Kidney (tissue), 14 donors: ENCODE results near the gene ARHGEF12. TPM values are rescaled to one million over a fixed set of nuclear protein-coding genes. Genes with fewer than 3 reads are reported as not detected.

ENCODE experiments used
- DNase-seq, 5 donors: peaks; one replicate each; pipeline ENCODE4 v3.0.0-alpha.2; 2013 to 2020
- FAIRE-seq: peaks from 2 replicates; lab custom pipeline; 2012; peaks lifted over from hg19 to GRCh38; lab: Jason Lieb, UNC
- H3K27ac ChIP-seq, 2 donors: one replicate each; pipeline ENCODE4 v1.7.0; 2013; ENCODE audit warnings: low read depth in 2 of 2, low read length in 2 of 2, inconsistent platforms in 1 of 2
- H3K27me3 ChIP-seq: one replicate; pipeline ENCODE4 v1.7.1; 2013; ENCODE audit warnings: low read length, inconsistent platforms; ENCODE audit not compliant: control insufficient read depth, insufficient read depth
- H3K36me3 ChIP-seq, 3 donors: one replicate each; pipeline versions ENCODE4 v1.7.0 to v1.7.1; 2013; ENCODE audit warnings: low read length in 3 of 3, control low read depth in 1 of 3, inconsistent platforms in 1 of 3; ENCODE audit not compliant: insufficient read depth in 3 of 3, control insufficient read depth in 2 of 3
- H3K4me1 ChIP-seq, 3 donors: one replicate each; pipeline versions ENCODE4 v1.7.0 to v1.7.1; 2013; ENCODE audit warnings: low read length in 3 of 3, inconsistent platforms in 1 of 3, low read depth in 1 of 3; ENCODE audit not compliant: control insufficient read depth in 2 of 3, insufficient read depth in 2 of 3
- H3K4me3 ChIP-seq, 3 donors: one replicate each; pipeline versions ENCODE4 v1.7.0 to v1.8.1; 2013; ENCODE audit warnings: low read length in 3 of 3, control low read depth in 1 of 3, inconsistent platforms in 1 of 3
- H3K9ac ChIP-seq, 3 donors: one replicate each; pipeline versions ENCODE4 v1.7.0 to v1.7.1; 2013; ENCODE audit warnings: low read length in 3 of 3, control low read depth in 1 of 3, inconsistent platforms in 1 of 3
- H3K9me3 ChIP-seq, 3 donors: one replicate each; pipeline versions ENCODE4 v1.7.0 to v1.7.1; 2013; ENCODE audit warnings: low read length in 3 of 3, control low read depth in 1 of 3, inconsistent platforms in 1 of 3; ENCODE audit not compliant: control insufficient read depth in 2 of 3, insufficient read depth in 1 of 3
- intact Hi-C: fragments of 100-400 bp; cut with DNase I; formaldehyde crosslinking; loops from one replicate; pipeline ENCODE4 v1.11.1; 2022
- polyA plus RNA-seq: library from polyadenylated mRNA; stranded (reverse); fragments of 350-450 nt; fragmentation: Illumina TruSeq; extraction: RNeasy Lipid Tissue Mini Kit (QIAGEN cat#74804); gene quantifications from one replicate; pipeline ENCODE4 v1.2.3, GENCODE V29; 2014; ENCODE audit warnings: low read depth, low replicate concordance; ENCODE audit not compliant: insufficient read depth
- total RNA-seq: library from RNA; stranded (reverse); fragmentation: NEBNext Ultra II Directional; extraction: Animal tissue kit (Norgen Biotek cat#: 25700); gene quantifications from one replicate; pipeline ENCODE4 v1.2.1, GENCODE V29; 2021
- TF ChIP-seq, protein P1 (sequence below): IDR thresholded peaks from 3 replicates; pipeline ENCODE4 v1.5.1; 2012; ENCODE audit warnings: mild to moderate bottlenecking, moderate library complexity, borderline replicate concordance; ENCODE audit not compliant: insufficient read depth; ENCODE audit errors: extremely low read depth
- donor health status: control.
- donor health status: control.
- donor health status: control.
- donor health status: control.
- donor health status: control.
- donor health status: DM: yes; HTN: yes; CAD: no.
- donor health status: Normal renal cell carcinoma (clear cell type).

ARHGEF12 gene
- total and polyA plus RNA-seq, 2 donors from 2014 or later = 21.1 to 161 TPM

DNA sequence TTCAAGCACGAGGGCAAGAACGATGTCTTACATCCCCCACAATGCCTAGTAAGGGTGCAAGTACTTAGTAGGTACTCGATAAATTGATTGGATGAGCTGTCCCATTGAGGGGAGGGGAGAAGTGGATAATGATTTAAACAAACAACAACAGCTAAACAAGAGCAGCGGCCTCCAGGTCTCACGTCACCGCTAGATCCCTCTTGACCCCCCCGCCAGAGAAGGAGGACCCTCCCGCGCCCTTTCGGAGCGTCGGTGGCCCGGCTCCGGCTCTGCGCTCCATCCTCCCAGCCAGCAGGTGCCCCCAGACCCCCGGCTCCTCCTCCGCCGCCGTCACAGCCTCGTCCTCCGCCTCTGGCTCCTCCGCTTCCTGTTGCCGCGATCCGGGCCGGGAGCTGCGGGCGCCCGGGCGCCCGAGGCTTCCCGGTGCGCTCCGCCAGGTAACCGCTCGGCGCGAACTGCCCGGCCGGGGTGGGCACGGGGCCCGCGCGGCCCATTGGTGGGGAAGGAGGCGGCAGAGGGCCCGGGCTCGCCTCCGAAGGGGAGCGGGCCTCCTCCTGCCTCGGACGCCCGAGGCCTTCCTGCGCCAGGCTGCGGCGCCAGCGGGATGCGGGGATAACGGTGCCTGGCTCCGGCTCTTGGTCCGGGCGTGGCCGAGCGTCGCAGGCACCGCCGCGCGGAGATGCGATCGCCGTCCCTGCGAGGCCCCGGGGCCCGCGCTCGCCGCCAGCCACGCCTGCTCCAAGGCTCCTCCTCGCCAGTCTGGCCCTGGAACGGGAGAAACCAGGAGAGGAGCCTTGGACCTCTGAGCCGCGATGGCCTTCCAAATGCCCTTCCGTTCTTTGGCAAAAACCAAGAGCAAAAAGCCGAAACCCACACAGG lies 11.0 kb upstream of the ARHGEF12 start, which contains the start of gene TLCD5:
Gene TLCD5 (plus strand): TSS at position 368 of the 879 bp plus-strand sequence. CDS start 2,143 bp downstream, outside the sequence.
- no peak for FAIRE-seq
- H3K9me3 ChIP-seq = no peaks in the 10 kb centered on the region
- H3K9ac ChIP-seq = peak within 1 kb of the TSS; percentile 2 to 51 (median 38)
- peak within 1 kb of the TSS; percentile 16 to 65 (median 60) for H3K4me3 ChIP-seq
- DNase-seq = peak; percentile 89 to 93 (median 90)
- H3K4me1 ChIP-seq = no peaks in the 10 kb centered on the region
- peaks cover 0 to 4% (median 3%) of the 10 kb centered on the region in 3 donors for H3K36me3 ChIP-seq
- intact Hi-C loops = no loop called here
- H3K27ac ChIP-seq = peak within 1 kb of the TSS; percentile 84 to 88
- no peaks in the 10 kb centered on the region for H3K27me3 ChIP-seq
- TF ChIP-seq, protein P1, sequence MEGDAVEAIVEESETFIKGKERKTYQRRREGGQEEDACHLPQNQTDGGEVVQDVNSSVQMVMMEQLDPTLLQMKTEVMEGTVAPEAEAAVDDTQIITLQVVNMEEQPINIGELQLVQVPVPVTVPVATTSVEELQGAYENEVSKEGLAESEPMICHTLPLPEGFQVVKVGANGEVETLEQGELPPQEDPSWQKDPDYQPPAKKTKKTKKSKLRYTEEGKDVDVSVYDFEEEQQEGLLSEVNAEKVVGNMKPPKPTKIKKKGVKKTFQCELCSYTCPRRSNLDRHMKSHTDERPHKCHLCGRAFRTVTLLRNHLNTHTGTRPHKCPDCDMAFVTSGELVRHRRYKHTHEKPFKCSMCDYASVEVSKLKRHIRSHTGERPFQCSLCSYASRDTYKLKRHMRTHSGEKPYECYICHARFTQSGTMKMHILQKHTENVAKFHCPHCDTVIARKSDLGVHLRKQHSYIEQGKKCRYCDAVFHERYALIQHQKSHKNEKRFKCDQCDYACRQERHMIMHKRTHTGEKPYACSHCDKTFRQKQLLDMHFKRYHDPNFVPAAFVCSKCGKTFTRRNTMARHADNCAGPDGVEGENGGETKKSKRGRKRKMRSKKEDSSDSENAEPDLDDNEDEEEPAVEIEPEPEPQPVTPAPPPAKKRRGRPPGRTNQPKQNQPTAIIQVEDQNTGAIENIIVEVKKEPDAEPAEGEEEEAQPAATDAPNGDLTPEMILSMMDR = no peak

DNA sequence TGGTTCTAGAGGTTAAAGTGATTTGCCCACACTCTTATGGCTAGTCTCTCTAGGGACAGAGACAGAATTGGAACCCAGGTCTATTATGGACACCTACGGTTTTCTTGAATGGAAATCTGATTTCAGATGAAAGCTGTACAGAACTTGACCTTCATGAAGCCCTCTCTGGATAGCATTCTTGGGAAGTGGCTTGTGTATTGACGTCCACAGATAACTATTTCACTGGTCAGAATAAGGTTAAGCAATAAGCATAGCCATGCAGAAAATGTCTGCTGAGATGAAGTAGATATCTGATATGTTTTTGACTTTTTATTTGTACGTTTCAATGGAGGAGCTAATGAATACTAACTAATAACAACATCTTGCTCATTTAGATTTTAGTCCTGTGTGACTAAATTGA lies 10.0 kb upstream of the ARHGEF12 start:
- DNase-seq (no peak), FAIRE-seq (no peak)
- Histone ChIP-seq H3K27me3 (no peaks in the 10 kb centered on the region), H3K27ac (no peak overlapping the region), H3K4me3 (peak overlapping the region in 1 of 3 donors; percentile 60), H3K9ac (no peak overlapping the region), H3K4me1 (no peaks in the 10 kb centered on the region), H3K36me3 (peaks cover 0 to 8% (median 3%) of the 10 kb centered on the region in 3 donors), H3K9me3 (no peaks in the 10 kb centered on the region)
- intact Hi-C loops = no loop called here
- TF ChIP-seq, protein P1 = no peak

DNA sequence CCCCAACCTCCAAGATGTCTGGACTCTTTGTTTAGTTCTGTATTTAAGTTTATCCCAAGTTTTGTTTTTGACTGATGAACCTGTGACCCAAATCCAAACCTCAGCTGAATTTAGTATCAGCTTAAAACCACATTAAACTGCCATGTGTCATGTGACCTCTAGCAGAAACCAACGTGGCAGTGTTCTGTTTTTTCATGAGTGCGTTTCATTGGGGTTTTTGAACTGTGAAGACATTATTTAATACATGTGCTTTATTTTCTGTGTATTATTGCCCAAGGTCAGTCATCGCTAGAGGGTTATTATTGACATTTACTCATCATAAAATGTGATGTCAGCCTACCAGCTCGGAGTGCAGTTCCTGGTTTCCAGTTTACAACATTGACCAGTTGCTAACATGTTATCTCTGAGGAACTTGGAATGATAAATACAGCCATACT lies 9.3 kb upstream of the ARHGEF12 start:
- Histone ChIP-seq H3K27me3 (no peaks in the 10 kb centered on the region), H3K4me3 (no peak overlapping the region), H3K36me3 (peaks cover 0 to 8% (median 3%) of the 10 kb centered on the region in 3 donors), H3K4me1 (no peaks in the 10 kb centered on the region), H3K27ac (no peak overlapping the region), H3K9ac (no peak overlapping the region), H3K9me3 (no peaks in the 10 kb centered on the region)
- intact Hi-C loops = no loop called here
- FAIRE-seq = no peak
- TF ChIP-seq, protein P1 = no peak
- DNase-seq = no peak
